Psoas muscle (tissue), 8 donors: ENCODE measurements around the gene RFT1. TPM values are rescaled to one million over a fixed set of nuclear protein-coding genes. Genes with fewer than 3 reads are reported as not detected.
A peak's percentile ranks its signal among the peaks of the same experiment; 100 is the strongest.

Source experiments
- ATAC-seq, 4 donors: fragments of 200-7000 bp; cut with Tn5 transposase; one replicate each; pipeline ENCODE4 v1.9.1; 2020; ENCODE audit warnings: moderate library complexity in 3 of 4, mild to moderate bottlenecking in 2 of 4
- DNase-seq, 2 donors: peaks; one replicate each; pipeline ENCODE4 v3.0.0-alpha.2; 2020
- H3K27ac ChIP-seq: fragments of 200-600 bp; one replicate; pipeline ENCODE4 v1.8.0; 2022
- H3K27me3 ChIP-seq, 3 donors: fragments of 200-600 bp in 1 of 3; one replicate each; pipeline versions ENCODE4 v1.6.1 to v1.8.0; 2013 to 2022; ENCODE audit warnings: low read length in 2 of 3, mild to moderate bottlenecking in 2 of 3, moderate library complexity in 1 of 3; ENCODE audit not compliant: insufficient read depth in 3 of 3
- H3K36me3 ChIP-seq, 2 donors: fragments of 200-600 bp in 1 of 2; one replicate each; pipeline versions ENCODE4 v1.6.1 to v1.8.0; 2013 to 2022; ENCODE audit warnings: low read depth in 1 of 2, mild to moderate bottlenecking in 1 of 2, moderate library complexity in 1 of 2; ENCODE audit not compliant: insufficient read depth in 1 of 2
- H3K4me1 ChIP-seq: fragments of 200-600 bp; one replicate; pipeline ENCODE4 v1.8.0; 2022
- H3K4me3 ChIP-seq: fragments of 200-600 bp; one replicate; pipeline ENCODE4 v1.8.0; 2022; ENCODE audit warnings: mild to moderate bottlenecking
- H3K9me3 ChIP-seq: fragments of 200-600 bp; one replicate; pipeline ENCODE4 v1.8.0; 2022
- WGBS, 3 donors: extraction: QIAGEN DNeasy Blood & Tissue Kit; methylation state at CpG; one replicate each; pipeline versions ENCODE4 v1.1.6 to v1.1.7; 2013; 5-methylcytosine and 5-hydroxymethylcytosine counted together
- intact Hi-C, 2 donors: fragments of 100-400 bp; cut with DNase I; formaldehyde crosslinking; loops; one replicate each; pipeline versions ENCODE4 v1.11.0 to v1.14.2; 2022
- polyA plus RNA-seq, 3 donors: library from polyadenylated mRNA; stranded (reverse); fragments of 200-250 nt; gene quantifications; one replicate each; pipeline ENCODE4 v1.2.3, GENCODE V29; 2013
- total RNA-seq, 4 donors: library from RNA; stranded (reverse); fragmentation: NEBNext Ultra II Directional in 2 of 4; extraction: Animal tissue kit (Norgen Biotek cat#: 25700) in 2 of 4; gene quantifications; one replicate each; pipeline versions ENCODE4 v1.2.1 to v1.2.4, GENCODE V29; 2021 to 2023
- TF ChIP-seq, protein P1 (sequence below): fragments of 200-600 bp; IDR thresholded peaks from one replicate; pipeline ENCODE4 v1.8.0; 2022; ENCODE audit warnings: antibody characterized with exemption
- donor health status: healthy with polysubstance abuse.
- donor health status: DM: no; HTN: no; CAD: no; lungs with moderate emphysema.
- donor health status: Bipolar disorder and iron deficiency.
- donor health status: healthy.
- donor health status: DM: yes; HTN: yes; CAD: no.
- donor health status: DM: no; HTN: no; CAD: no.
- donor health status: DM: no; HTN: no; CAD: no.
- donor health status: DM: yes; HTN: yes; CAD: no.

Gene RFT1
- total and polyA plus RNA-seq, 7 donors: 5.4 to 13.2 (median 6.9) TPM

DNA sequence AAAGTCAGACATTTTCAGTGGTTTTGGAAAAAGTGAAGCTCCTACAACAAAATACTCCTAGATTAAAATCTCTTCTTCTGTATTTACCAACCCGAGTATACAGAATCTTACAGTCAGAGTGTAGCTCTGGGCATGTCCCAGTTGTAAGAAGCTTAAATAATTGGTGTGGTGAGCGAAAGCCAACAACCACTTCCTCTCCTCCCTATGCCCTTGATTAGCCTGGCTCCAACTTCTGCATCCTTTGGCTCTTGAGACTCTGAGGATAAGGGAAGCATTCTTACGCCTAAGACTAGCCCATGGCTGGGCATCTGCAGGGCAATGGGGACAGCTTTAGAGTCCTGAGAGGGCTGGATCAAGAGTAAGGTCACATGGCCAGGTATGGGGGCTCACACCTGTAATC, 25.5 kb downstream of the RFT1 start:
- Histone ChIP-seq H3K36me3 (peaks cover 2 to 86% of the 10 kb centered on the region in 2 donors), H3K4me1 (peaks cover under 1% of the 10 kb centered on the region), H3K4me3 (no peak overlapping the region), H3K27ac (no peak overlapping the region), H3K27me3 (no peaks in the 10 kb centered on the region), H3K9me3 (no peaks in the 10 kb centered on the region)
- DNase-seq: no peak
- ATAC-seq: no peak
- TF ChIP-seq, protein P1, sequence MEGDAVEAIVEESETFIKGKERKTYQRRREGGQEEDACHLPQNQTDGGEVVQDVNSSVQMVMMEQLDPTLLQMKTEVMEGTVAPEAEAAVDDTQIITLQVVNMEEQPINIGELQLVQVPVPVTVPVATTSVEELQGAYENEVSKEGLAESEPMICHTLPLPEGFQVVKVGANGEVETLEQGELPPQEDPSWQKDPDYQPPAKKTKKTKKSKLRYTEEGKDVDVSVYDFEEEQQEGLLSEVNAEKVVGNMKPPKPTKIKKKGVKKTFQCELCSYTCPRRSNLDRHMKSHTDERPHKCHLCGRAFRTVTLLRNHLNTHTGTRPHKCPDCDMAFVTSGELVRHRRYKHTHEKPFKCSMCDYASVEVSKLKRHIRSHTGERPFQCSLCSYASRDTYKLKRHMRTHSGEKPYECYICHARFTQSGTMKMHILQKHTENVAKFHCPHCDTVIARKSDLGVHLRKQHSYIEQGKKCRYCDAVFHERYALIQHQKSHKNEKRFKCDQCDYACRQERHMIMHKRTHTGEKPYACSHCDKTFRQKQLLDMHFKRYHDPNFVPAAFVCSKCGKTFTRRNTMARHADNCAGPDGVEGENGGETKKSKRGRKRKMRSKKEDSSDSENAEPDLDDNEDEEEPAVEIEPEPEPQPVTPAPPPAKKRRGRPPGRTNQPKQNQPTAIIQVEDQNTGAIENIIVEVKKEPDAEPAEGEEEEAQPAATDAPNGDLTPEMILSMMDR: no peak
- intact Hi-C loops: no loop called here
- WGBS, 3 donors: 63 to 64% (median 63%) methylated on average over 3 of the region's 3 CpGs

DNA sequence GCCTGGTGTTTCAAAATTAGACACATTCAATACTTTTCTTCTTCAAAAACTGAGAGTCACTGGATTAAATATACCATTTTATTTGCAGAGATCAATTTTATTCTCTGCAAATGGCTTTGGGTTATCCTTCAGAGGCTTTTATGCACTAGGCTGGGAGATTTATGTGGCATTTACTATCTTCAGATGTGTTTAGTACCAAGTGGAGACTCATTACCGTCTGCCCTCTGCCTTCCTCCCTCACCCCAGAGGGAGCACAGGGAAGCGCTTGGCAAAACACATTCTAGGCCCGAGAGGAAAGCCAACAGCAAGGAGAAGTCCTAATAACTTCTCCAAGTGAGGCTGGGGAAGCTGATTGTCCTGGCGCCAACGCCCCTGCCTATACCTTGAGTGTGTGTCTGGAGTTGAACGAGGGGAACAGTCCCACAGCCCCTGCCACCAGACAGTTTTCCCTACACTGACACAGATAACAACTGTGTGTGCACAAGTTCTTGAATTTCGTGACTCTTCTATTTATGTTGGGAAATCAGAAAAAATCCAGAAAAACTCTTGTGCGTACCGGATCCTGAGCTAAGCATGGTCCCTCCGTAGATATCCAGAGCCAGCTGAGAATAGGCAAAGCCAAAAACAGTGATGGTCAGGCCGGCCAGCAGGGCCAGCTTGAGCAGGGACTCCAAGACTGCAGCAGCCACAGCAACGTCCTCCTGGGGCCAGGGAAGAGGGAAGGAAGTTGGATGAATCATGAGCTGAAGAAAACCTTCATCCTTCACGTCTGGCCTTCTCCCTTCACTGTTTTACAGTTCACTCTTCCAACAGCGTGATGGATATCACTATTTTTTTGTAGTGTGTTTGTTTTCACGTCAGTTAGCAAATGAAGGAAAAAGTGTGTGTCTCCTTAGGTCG, 26.6 kb downstream of the RFT1 start:
- Histone ChIP-seq H3K27me3 (no peaks in the 10 kb centered on the region), H3K36me3 (peaks cover 0 to 86% of the 10 kb centered on the region in 2 donors), H3K4me1 (no peaks in the 10 kb centered on the region), H3K9me3 (no peaks in the 10 kb centered on the region), H3K27ac (no peak overlapping the region), H3K4me3 (no peak overlapping the region)
- intact Hi-C loops: no loop called here
- 72 to 74% (median 72%) methylated on average over 16 of the region's 16 CpGs for WGBS, 3 donors
- DNase-seq: peak; percentile 23 to 61
- ATAC-seq: peak in 3 of 4 donors; percentile 13 to 53 (median 42)
- TF ChIP-seq, protein P1: no peak

DNA sequence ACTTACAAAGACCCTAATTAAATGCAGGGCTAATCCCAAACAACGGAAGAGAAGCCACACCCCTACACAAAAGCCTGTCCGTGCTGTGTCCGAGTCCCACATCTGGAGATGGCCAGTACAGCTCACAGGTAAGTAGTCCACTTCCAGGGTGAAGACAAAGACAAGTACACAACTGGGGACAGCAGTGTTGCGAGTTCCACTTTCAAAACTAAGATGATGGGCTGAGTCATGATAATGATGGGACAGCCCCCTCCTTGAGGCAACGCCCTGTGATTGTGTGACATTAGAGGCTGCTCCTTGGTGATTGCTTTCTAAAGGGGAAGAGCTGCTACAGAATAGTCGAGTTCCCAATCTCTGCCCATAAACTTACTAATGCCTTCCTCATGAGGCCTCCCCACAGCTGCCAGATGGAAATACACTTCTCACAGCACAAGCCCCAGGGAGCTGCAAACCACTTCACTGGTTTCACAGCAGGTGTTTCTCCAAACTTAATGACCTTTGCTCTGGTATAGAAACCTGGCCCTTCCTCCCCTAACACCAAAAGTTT, 27.6 kb downstream of the RFT1 start:
- Histone ChIP-seq H3K4me1 (no peaks in the 10 kb centered on the region), H3K27me3 (no peaks in the 10 kb centered on the region), H3K9me3 (no peaks in the 10 kb centered on the region), H3K27ac (no peak overlapping the region), H3K36me3 (peaks cover 0 to 94% of the 10 kb centered on the region in 2 donors), H3K4me3 (no peak overlapping the region)
- TF ChIP-seq, protein P1: no peak
- ATAC-seq (peak in 2 of 4 donors; percentile 31 to 32), DNase-seq (no peak)
- 71 to 81% (median 75%) methylated on average over 6 of the region's 6 CpGs for WGBS, 3 donors
- intact Hi-C loops: no loop called here

DNA sequence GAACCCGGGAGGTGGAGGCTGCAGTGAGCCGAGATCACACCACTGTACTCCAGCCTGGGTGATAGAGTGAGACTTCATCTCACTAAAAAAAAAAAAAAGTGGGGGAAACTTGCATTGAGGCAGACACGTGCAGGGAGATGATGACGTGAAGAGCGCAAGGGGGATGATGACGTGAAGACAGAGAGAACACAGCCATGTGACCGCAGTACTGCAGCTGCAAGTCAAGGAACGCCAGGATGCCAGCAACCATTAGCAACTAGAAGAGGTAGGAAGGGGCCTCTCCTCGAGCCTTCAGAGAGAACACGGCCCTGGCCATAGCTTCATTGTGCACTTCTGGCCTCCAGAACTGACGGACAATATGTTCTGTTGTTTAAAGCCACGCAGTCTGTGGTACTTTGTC, 28.3 kb downstream of the RFT1 start:
- TF ChIP-seq, protein P1: no peak
- Histone ChIP-seq H3K4me3 (no peak overlapping the region), H3K4me1 (no peaks in the 10 kb centered on the region), H3K27ac (no peak overlapping the region), H3K27me3 (no peaks in the 10 kb centered on the region), H3K9me3 (no peaks in the 10 kb centered on the region), H3K36me3 (peaks cover 0 to 100% of the 10 kb centered on the region in 2 donors)
- DNase-seq (no peak), ATAC-seq (no peak)
- intact Hi-C loops: no loop called here
- WGBS, 3 donors: 90 to 92% (median 91%) methylated on average over 12 of the region's 12 CpGs
